Chondrocyte (in vitro differentiated cells): ENCODE measurements around the gene CTDNEP1. TPM values are rescaled to one million over a fixed set of nuclear protein-coding genes. Genes with fewer than 3 reads are reported as not detected.
A peak's percentile ranks its signal among the peaks of the same experiment; 100 is the strongest.

ENCODE experiments used
- DNase-seq: peaks from one replicate; pipeline ENCODE4 v3.0.0; 2021; ENCODE audit warnings: mixed read lengths, low spot score
- H3K27ac Mint-ChIP-seq: one replicate; pipeline ENCODE4 v1.8.0; 2021; ENCODE audit warnings: mild to moderate bottlenecking, moderate library complexity, mixed read lengths; ENCODE audit not compliant: unreplicated experiment
- H3K27me3 Mint-ChIP-seq: 2 replicates; pipeline ENCODE4 v1.8.0; 2021; ENCODE audit warnings: low read depth, mixed read lengths
- H3K36me3 Mint-ChIP-seq: 2 replicates; pipeline ENCODE4 v1.8.0; 2021; ENCODE audit warnings: low read depth, mixed read lengths
- H3K4me1 Mint-ChIP-seq: 2 replicates; pipeline ENCODE4 v1.8.0; 2021; ENCODE audit warnings: low read depth, mild to moderate bottlenecking, mixed read lengths
- H3K4me3 Mint-ChIP-seq: one replicate; pipeline ENCODE4 v1.8.0; 2021; ENCODE audit warnings: mild to moderate bottlenecking, moderate library complexity, mixed read lengths; ENCODE audit not compliant: unreplicated experiment
- H3K9me3 Mint-ChIP-seq: 2 replicates; pipeline ENCODE4 v1.8.0; 2021; ENCODE audit warnings: low read depth, mixed read lengths
- CTCF ChIP-seq: fragments of 200-600 bp; sonication (generic); IDR thresholded peaks from 2 replicates; pipeline ENCODE4 v1.5.0; 2021; ENCODE audit warnings: antibody characterized with exemption, mild to moderate bottlenecking, moderate library complexity
- total RNA-seq: library from RNA; stranded (reverse); gene quantifications from 3 replicates; pipeline ENCODE4 v1.2.1, GENCODE V29; 2021

CTDNEP1 gene
- total RNA-seq, 1 donor from 2014 or later: 105 TPM

GRCh38 chr17:7220593-7221277, 30.8 kb downstream of the CTDNEP1 start:
- Mint-ChIP-seq H3K27me3 (no peaks in the 10 kb centered on the region), H3K36me3 (peaks cover 13% of the 10 kb centered on the region), H3K9me3 (no peaks in the 10 kb centered on the region), H3K4me3 (peak overlapping the region; percentile 95), H3K4me1 (peaks cover 74% of the 10 kb centered on the region), H3K27ac (peak overlapping the region; percentile 99)
- DNase-seq: no peak
- peak; percentile 77 for TF ChIP-seq CTCF

GRCh38 chr17:7219812-7220592, 31.5 kb downstream of the CTDNEP1 start, which contains the start of the genes ACADVL and DLG4:
Gene ACADVL, plus strand, starts transcription at chr17:7219938. Its CDS starts 47 bp downstream, at chr17:7219985.
Gene DLG4, minus strand, starts transcription at chr17:7219836.
- TF ChIP-seq CTCF: no peak
- Mint-ChIP-seq H3K4me1 (peaks cover 77% of the 10 kb centered on the region), H3K27me3 (no peaks in the 10 kb centered on the region), H3K36me3 (peaks cover 13% of the 10 kb centered on the region), H3K4me3 (peak within 1 kb of the TSS; percentile 95), H3K9me3 (no peaks in the 10 kb centered on the region), H3K27ac (peak within 1 kb of the TSS; percentile 99)
- no peak for DNase-seq

- H3K27me3 Mint-ChIP-seq: no peaks in the 10 kb centered on the region
- peak overlapping the region; percentile 99 for H3K27ac Mint-ChIP-seq
- no peak for TF ChIP-seq CTCF
- no peak for DNase-seq
- peak overlapping the region; percentile 95 for H3K4me3 Mint-ChIP-seq
- peaks cover 77% of the 10 kb centered on the region for H3K4me1 Mint-ChIP-seq
- no peaks in the 10 kb centered on the region for H3K9me3 Mint-ChIP-seq
- peaks cover 13% of the 10 kb centered on the region for H3K36me3 Mint-ChIP-seq
Observed at GRCh38 chr17:7219229-7219811, 32.2 kb downstream of the CTDNEP1 start.

GRCh38 chr17:7218758-7219157, 32.8 kb downstream of the CTDNEP1 start:
- Mint-ChIP-seq H3K27ac (peak overlapping the region; percentile 99), H3K4me1 (peaks cover 79% of the 10 kb centered on the region), H3K27me3 (no peaks in the 10 kb centered on the region)

More at GRCh38 chr17:7218758-7219157, 32.8 kb downstream of the CTDNEP1 start:
- peak overlapping the region; percentile 95 for H3K4me3 Mint-ChIP-seq
- peaks cover 10% of the 10 kb centered on the region for H3K36me3 Mint-ChIP-seq
- H3K9me3 Mint-ChIP-seq: no peaks in the 10 kb centered on the region
- no peak for DNase-seq
- no peak for TF ChIP-seq CTCF
